Measurements from ENCODE around the gene SERPIND1.

SERPIND1 gene

DNA sequence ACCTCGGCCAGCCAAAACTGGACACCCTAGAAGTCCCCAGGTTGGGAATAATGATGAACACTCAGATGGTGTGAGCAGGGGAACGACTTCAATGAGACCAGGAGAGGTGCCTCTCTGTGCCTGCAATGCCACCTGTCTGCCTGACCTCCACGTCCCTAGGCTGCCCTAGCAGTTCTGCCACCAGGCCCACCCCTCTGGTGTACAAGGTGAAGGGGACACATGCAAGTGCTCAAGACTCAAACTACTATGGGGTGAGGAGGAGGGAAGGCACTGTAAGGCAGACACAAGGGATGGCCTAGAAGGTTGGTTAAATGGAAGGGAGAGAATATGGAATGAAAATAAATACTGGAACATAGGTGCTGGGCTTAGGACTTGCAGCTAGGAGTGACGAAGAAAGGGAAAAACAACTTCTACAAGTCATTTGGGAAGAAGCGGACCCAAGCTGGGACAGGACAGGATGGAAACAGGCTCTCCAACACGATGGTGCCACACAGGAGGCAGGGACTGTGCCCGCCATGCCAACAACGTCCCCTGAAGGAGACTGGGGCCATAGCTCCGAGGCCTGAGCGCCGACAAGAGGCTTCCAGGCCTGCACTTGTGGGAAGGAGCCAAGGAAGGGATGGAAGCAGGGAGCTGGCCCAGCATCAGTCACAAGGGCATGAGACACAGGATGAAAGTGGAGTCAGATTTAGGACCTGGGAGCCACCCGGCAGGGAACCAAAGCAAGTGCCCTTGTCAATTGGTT, 18.5 kb downstream of the SERPIND1 start:
- DNase-seq (ENCODE audit: low read depth in 2 of 2): no peak

- DNase-seq (ENCODE audit: low read depth in 2 of 2): no peak
Observed at GRCh38 chr22:20792966-20793728, 19.2 kb downstream of the SERPIND1 start.

GRCh38 chr22:20793748-20794649, 20.1 kb downstream of the SERPIND1 start:
- no peak for DNase-seq (ENCODE audit: low read depth in 2 of 2)

- DNase-seq (ENCODE audit: low read depth in 2 of 2): no peak
Observed at GRCh38 chr22:20794650-20795413, 20.9 kb downstream of the SERPIND1 start.

DNA sequence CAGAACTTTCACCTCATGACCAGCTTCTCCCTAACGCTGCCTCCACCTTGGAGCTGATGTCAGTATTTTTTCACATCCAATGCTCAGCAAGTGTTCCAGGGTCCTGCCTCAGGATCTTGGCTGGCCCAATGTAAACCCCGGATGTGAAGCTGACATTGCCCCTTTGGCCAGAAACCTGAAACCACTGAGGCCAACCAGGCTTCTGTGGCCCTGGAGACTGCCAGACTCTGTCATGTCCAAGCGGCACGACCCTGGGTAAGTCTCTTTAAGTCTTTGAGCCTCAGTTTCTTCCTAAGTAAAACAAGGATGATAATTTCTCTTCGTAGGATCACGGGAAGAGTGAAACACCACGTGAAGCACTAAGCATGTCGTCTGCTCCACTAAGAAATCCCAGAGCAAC, 22.8 kb downstream of the SERPIND1 start:
- no peak for DNase-seq (ENCODE audit: low read depth in 2 of 2)

DNA sequence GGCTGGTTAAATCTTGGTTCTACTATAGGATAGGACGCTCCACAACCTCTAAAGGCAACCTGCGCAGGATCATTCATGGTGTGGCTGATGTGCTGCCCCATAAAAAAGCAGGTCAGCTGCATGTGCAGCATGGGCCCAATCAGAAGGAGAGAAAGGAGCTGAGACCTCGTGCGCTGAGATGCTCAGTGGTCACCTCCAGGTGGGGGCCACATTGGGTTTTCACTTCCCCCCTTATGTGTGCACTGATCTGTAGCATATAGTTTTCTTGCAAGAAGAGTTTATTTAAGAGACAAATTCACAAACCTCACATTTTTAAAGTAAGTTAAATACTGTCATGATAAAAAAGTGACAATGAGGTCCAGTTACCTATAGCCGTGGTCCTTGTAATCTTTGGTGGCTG, 24.3 kb downstream of the SERPIND1 start:
- DNase-seq (ENCODE audit: low read depth in 2 of 2): no peak

DNA sequence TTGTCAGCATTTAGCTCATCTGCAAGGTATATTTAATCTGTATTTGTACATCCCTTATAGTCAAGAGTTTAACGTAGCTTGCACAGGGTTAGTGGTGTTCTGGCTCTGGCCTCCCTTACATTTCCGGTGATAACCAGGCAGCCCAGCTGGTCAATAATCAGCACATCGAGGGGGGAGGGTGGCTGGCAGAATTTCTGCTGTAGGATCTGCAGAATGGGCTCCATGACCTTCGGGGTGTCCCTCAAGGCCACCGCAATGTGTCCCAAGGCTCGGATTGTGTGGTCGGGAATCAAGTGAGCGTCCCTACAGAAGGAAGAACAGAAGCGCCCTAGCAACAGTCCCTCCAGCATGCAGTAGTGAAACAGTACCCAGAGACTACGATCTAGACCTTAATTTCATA, 25.1 kb downstream of the SERPIND1 start:
- DNase-seq (ENCODE audit: low read depth in 2 of 2): no peak

DNA sequence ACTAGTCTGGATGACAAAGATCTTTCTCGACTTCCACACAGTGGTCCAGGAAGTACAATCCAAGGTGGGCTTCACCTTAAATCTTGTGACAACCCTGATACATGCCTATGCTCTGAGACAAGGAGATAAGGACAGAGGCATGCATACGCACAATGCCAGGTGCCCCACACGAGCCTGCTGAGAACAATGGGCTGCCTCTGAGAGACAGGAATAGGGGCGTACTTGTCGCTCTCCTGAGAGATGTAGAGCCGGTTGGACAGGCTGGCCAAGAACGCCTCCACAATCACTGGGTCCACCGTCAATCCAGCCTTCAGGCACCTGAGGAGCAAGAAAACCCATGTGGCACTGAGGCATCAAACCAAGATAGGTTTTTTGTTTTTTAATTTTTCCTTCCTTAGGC, 25.5 kb downstream of the SERPIND1 start:
- DNase-seq (ENCODE audit: low read depth in 2 of 2): no peak

DNA sequence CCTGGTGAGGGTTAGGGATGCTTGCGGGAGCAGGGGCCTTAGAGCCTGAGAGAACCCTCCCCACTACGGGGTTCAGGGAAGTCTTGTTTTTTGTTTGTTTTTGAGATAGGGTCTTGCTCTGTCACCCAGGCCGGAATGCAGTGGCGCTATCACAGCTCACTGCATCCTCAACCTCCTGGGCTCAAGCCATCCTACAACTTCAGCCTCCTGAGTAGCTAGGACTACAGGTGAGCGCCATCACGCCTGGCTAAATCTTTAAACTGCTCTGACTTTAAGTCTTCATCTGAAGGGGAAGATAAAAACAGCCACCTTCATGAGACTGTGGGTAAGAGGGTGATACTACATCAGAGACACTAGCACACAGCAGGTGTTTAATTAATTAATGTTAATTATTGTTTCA, 28.5 kb downstream of the SERPIND1 start:
- no peak for DNase-seq (ENCODE audit: low read depth in 2 of 2)

DNA sequence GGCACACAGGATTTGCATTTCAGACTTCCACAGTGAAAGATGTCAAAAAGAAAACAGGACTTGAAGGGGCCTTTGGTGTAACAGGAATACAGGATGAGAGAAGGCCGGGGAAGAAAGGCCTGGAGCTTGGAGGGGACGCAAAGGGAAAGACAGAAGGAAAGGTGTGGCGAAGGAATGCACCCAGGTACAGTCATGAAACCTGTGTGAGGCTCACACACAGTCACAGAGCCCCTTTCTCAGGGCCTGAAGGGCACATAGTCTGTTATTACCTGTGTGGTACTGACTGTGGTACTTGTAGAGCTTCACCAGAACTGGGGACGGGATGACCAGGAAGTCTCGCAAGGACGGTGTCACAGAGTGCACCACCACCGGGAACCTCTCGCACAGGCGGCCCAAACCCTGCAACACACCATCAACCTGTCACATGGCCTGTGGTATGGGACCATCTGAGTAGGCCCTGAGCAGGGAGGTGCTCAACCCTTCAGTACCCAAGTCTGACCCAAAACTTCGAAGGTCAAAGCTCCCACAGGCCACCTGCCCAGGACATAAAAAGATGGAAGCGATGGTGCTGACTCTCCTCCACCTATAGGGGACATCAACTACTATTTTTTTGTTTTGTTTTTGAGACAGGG, 29.1 kb downstream of the SERPIND1 start:
- no peak for DNase-seq (ENCODE audit: low read depth in 2 of 2)

DNA sequence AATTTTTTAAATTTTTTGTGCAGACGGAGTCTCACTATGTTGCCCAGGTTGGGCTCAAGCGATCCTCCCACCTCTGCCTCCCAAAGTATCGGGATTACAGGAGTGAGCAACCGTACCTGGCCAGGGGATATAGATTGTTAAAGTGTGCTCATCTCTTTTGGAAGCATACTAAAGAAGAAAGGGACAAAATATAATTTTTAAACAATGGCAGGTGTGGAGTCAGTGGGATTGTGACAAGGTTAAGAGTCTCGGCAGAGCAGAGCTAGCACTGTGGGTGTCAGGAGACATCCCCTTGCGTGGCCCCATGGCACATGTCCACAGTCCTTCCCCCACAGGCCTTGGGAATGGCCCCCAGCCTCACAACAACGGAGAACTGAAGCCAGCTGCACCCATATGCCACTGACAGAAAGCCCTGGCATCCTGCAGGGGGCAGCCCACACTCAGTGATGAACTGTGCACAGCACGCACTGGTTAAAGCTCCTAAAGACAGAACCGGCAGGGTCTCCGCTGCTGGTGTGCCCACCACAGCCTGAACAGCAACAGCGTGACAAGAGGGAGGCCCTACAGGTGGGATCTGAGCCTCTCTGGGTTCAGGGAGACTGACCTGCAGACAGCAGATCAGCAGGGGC, 29.9 kb downstream of the SERPIND1 start:
- DNase-seq (ENCODE audit: low read depth in 2 of 2): no peak

DNA sequence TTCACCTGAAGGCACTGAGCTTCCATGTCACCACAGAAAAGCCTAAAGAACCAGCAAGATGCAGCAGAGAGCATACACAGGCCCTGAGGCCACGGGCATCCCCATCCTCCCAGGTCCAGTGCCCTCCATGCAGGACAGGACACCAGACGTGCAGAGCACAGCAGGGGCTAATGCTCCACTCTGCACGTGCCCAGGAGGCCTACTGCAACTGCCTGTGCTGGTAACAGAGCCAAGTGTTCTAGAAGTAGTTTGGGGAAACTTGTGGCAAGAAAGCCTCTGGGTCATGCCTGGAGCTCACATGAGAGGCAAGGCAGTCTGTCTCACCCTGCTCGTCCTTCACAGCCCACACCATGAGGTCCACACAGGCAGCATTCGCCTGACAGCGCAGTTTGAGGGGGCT, 30.7 kb downstream of the SERPIND1 start:
- no peak for DNase-seq (ENCODE audit: low read depth in 2 of 2)

GRCh38 chr22:20805972-20806471, 32.1 kb downstream of the SERPIND1 start:
- no peak for DNase-seq (ENCODE audit: low read depth in 2 of 2)

- DNase-seq (ENCODE audit: low read depth in 2 of 2): no peak
Observed at GRCh38 chr22:20807315-20807752, 33.4 kb downstream of the SERPIND1 start.

DNA sequence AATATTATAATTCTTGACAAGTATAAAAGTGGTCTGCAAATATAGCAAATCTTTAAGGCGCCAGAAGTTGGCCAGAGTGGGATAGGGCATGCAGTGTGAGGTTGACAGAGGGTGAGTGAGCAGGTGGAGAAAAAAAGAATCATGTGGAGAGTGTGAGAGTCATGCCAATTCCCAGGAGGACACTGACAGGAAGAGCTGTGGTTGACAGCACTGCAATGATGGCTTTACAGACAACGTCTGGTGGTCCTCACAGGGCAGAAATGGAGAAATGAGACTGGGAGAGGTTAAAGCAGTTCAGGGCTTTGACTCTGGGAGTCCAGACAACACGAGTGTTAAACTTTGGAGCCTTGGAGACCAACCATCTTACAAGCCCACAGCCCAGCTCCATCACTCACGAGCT, 34.9 kb downstream of the SERPIND1 start:
- no peak for DNase-seq (ENCODE audit: low read depth in 2 of 2)

DNA sequence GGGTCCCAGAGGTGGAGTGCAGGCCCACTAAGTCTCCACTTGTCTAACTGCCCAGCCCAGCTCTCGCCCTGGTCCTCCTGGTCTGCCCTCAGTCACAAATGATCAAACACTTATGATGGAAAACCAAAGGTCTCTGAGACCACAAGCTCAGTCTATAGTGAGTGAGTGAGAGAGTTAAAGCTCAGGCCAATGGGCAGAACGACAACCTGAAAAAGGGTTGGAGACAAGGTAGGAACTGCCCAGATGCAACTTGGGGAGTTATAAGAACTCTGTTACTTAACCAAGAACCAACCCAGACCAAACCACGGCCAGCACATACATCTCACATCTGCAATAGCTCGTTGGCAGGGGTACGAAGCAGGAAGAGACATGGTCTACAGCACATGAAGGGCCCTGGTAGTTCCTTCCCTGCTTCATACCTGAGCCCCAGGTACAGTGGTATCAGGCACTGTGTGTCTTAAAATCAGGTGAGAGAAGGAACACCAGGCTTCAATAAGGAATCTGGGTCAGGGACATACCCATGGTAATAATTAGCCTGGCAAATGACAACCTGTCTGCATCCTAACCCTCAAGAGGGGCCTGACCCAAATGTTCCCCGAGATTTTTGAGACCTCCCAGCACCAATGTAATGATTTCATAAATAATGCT, 35.7 kb downstream of the SERPIND1 start:
- no peak for DNase-seq (ENCODE audit: low read depth in 2 of 2)

DNA sequence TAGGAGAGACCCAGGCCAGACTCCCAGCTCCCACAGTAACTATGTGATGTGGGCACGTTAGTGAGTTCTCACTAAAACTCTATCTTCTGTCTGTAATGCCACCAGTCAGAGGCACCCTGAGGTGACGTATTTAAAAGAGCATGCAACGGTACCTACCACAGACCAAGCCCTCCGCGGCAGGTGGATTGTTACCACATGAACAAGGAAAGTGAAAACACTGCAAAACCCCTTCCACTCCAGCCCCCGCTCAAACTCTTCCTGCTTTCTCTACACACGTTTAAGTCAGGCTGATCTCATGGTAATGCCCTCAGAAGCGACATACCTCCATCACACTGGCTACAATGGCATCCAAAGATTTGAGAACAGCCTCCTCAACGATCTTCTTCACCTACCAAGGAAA, 36.7 kb downstream of the SERPIND1 start:
- no peak for DNase-seq (ENCODE audit: low read depth in 2 of 2)

DNA sequence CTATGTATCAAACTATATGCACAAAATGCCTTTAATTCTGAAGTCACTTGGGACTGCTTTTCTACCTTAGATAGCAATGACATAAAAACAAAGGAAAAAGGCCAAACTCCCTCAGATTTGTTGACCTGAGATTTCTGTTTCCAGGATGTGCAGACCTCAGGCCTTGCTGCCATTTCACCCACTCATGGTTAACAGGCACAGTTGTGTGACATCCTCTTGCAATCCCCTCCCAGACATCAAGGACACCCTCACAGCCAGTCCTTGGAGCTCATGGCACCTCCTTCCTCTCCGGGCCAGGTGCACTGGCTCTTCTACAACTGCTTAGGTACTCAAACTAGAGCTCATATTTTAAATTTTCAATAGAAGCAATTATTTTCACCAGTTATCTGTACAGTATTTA, 37.3 kb downstream of the SERPIND1 start:
- no peak for DNase-seq (ENCODE audit: low read depth in 2 of 2)

DNA sequence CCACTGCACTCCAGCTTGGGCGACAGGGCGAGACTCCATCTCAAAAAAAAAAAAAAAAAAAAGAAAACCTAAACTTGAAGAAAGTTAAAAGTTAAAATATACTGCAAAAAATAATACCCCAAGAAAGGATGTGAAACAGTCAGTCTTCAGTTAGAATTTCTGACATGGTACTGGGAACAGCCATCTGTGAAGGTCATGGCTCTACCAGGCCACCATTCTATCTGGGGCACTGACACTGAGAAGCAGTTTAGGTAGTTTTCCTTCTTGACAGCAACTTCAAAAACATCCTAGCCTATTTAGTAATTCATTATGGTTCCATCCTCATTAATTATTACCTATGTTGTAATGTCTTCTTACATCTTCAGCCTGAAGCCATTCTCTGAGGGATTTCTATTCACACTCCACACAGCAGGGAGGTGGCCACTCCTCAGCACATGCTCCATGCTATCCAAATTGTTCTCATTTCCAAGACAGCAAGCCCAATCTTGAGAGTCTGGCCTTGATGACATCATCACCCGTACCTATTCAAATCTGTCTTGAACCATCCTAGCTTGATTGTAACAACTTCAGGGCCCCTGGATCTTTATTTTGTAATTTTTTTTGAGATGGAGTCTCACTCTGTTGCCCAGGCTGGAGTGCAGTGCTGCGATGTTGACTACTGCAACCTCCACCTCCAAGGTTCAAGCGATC, 38.2 kb downstream of the SERPIND1 start:
- no peak for DNase-seq (ENCODE audit: low read depth in 2 of 2)

Data from stimulated activated CD8-positive, alpha-beta memory T cell treated with anti-CD3 and anti-CD28 coated beads, Interleukin-2, amount 100 ng/mL, for 1 hour (primary cell).